Right cardiac atrium (tissue), 5 donors: ENCODE data around the gene RAB4B. TPM values are rescaled to one million over a fixed set of nuclear protein-coding genes. Genes with fewer than 3 reads are reported as not detected.
"Not testable (repeated sequence)": the region's sequence is repeated elsewhere in the genome, so short reads cannot be mapped to it uniquely, and the experiment has no call there.

Source experiments
- ATAC-seq, 2 donors: fragments of 200-7000 bp; cut with Tn5 transposase; one replicate each; pipeline versions ENCODE4 v1.8.0 to v1.9.1; 2020; ENCODE audit warnings: moderate library complexity in 2 of 2, mild to moderate bottlenecking in 1 of 2
- DNase-seq, 3 donors: peaks; one replicate each; pipeline ENCODE4 v3.0.0-alpha.2; 2020
- H3K27ac ChIP-seq: one replicate; pipeline ENCODE4 v1.5.1; 2013; ENCODE audit warnings: mild to moderate bottlenecking, low read length, control low read depth, moderate library complexity
- H3K27me3 ChIP-seq: one replicate; pipeline ENCODE4 v1.6.1; 2013; ENCODE audit not compliant: control insufficient read depth, insufficient read depth
- H3K4me1 ChIP-seq: one replicate; pipeline ENCODE4 v1.6.1; 2013; ENCODE audit warnings: low read length; ENCODE audit not compliant: control insufficient read depth, insufficient read depth
- H3K4me3 ChIP-seq: one replicate; pipeline ENCODE4 v1.5.1; 2013; ENCODE audit warnings: low read length, control low read depth
- H3K9me3 ChIP-seq: one replicate; pipeline ENCODE4 v1.6.1; 2013; ENCODE audit warnings: low read length; ENCODE audit not compliant: control insufficient read depth
- WGBS: extraction: QIAGEN DNeasy Blood & Tissue Kit; methylation state at CpG from one replicate; pipeline ENCODE4 v1.1.7; 2013; 5-methylcytosine and 5-hydroxymethylcytosine counted together
- intact Hi-C, 4 donors: fragments of 100-400 bp; cut with DNase I; formaldehyde crosslinking; loops; one replicate each; pipeline versions ENCODE4 v1.11.0 to v1.14.0; 2022 to 2023
- polyA plus RNA-seq: library from polyadenylated mRNA; stranded (reverse); fragments of 200-250 nt; gene quantifications from one replicate; pipeline ENCODE4 v1.2.3, GENCODE V29; 2013
- total RNA-seq, 4 donors: library from RNA; stranded (reverse); fragmentation: NEBNext Ultra II Directional; extraction: Animal tissue kit (Norgen Biotek cat#: 25700); gene quantifications; one replicate each; pipeline ENCODE4 v1.2.1, GENCODE V29; 2021
- donor health status: healthy with polysubstance abuse.
- donor health status: DM: no; HTN: yes; CAD: no.
- donor health status: DM: no; HTN: no; CAD: no.
- donor health status: DM: no; HTN: yes; CAD: no; lungs with severe emphysema.
- donor health status: DM: yes; HTN: yes; CAD: no.

RAB4B gene
- total and polyA plus RNA-seq, 5 donors = 14.4 to 25.3 (median 15.9) TPM

DNA sequence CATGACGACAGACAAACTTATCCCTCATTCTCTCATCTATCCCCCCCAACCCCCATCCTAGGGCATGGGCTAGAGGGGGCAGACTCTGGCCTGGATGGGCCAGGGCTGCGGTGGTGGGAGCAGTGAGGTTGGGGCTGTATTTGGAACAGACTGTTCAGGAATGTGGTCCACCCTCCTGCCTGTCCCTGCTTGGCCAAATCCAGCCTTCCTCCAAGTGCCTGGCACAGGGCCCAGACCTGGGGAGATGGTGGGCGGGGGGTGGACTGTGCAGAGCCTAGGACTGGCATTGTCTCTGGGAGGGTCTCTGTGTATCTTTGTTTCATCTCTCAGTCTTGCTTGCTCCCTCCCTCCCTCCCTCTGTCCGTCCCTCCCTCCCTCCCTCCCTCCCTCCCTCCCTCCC lies 35.1 kb downstream of the RAB4B start:
- ATAC-seq (peak in 1 of 2 donors; percentile 0), DNase-seq (peak; percentile 36 to 81 (median 78))
- H3K27ac ChIP-seq = no peak overlapping the region
- H3K27me3 ChIP-seq = no peaks in the 10 kb centered on the region
- 18% methylated on average over 4 of the region's 4 CpGs for WGBS
- intact Hi-C loops = no loop called here
- peaks cover 2% of the 10 kb centered on the region for H3K4me1 ChIP-seq
- H3K9me3 ChIP-seq = no peaks in the 10 kb centered on the region
- H3K4me3 ChIP-seq = no peak overlapping the region

DNA sequence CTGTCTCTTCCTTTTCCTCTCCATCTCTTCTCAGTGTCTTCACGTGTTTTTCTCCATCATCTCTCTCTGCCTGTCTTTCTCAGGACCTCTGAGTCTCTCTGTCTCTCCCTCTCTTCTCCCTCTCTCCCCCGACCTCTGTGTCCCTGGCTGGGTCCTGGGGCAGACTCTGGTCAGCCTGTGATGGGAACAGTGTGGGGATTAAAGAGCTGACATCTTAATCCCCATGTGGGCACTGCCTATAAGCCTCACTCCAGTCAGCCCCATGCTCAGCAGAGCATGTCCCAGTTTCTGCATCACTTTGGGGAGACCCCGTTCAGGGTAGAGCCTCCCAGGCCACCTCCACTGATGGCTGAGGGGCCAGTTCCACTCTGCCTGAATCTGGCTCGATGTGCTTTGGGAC lies 37.2 kb downstream of the RAB4B start:
- intact Hi-C loops = loop anchor here in 2 of 4 donors (5.0 kb wide), 1 partner anchor 153 kb away; no protein-coding TSS in a partner anchor
- WGBS = 72% methylated on average over 4 of the region's 4 CpGs
- H3K4me1 ChIP-seq = no peaks in the 10 kb centered on the region
- no peaks in the 10 kb centered on the region for H3K27me3 ChIP-seq
- no peak for ATAC-seq
- no peak overlapping the region for H3K4me3 ChIP-seq
- H3K27ac ChIP-seq = no peak overlapping the region
- H3K9me3 ChIP-seq = no peaks in the 10 kb centered on the region
- DNase-seq = no peak

DNA sequence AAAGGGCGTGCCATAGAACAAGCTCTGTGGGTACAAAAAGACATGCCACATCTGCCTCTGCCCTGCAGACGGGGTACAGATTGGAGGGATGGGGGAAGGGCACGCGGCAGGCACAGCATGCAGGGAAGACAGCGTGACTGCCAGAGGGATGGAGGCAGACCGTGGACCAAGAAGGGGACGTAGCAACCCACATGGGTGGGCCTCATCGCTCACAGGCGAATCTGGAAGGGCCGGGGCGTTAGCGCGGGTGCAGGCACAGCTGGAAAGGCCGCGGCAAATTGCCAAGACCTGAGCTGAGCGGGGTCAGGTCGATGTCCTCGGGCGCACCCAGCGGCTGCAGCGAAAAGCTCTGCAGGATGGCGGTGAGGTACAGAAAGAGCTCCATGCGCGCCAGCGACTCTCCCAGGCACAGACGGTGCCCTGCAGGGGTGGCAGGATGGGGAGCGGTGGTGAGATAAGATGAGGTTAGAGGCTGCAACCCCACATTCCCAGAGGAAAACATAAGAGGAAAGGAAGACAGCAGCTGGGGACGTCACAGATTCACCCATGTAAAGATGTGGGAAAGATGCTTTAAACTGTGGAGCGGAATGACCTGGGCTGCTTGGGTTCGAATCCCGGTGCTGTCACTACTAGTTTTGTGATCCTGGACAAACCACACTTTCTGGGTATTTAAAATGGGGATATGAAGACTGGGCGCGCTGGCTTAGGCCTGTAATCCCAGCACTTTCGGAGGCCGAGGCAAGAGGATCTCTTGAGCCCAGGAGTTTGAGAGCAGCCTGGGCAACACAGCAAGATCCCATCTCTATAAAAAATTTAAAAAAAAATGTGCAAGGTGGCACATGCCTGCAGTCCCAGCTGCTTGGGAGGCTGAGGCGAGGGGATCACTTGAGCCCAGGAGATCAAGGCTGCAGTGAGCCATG lies 40.7 kb downstream of the RAB4B start:
- not testable (repeated sequence) for H3K9me3 ChIP-seq, H3K27ac ChIP-seq, H3K27me3 ChIP-seq, H3K4me3 ChIP-seq, H3K4me1 ChIP-seq
- intact Hi-C loops = loop anchor here in 3 of 4 donors (2.0 to 5.0 kb wide), 2 partner anchors 156 kb away; no protein-coding TSS in a partner anchor
- DNase-seq = peak; percentile 81 to 93 (median 93)
- WGBS = 24% methylated on average over 31 of the region's 36 CpGs
- peak; percentile 81 to 86 for ATAC-seq

DNA sequence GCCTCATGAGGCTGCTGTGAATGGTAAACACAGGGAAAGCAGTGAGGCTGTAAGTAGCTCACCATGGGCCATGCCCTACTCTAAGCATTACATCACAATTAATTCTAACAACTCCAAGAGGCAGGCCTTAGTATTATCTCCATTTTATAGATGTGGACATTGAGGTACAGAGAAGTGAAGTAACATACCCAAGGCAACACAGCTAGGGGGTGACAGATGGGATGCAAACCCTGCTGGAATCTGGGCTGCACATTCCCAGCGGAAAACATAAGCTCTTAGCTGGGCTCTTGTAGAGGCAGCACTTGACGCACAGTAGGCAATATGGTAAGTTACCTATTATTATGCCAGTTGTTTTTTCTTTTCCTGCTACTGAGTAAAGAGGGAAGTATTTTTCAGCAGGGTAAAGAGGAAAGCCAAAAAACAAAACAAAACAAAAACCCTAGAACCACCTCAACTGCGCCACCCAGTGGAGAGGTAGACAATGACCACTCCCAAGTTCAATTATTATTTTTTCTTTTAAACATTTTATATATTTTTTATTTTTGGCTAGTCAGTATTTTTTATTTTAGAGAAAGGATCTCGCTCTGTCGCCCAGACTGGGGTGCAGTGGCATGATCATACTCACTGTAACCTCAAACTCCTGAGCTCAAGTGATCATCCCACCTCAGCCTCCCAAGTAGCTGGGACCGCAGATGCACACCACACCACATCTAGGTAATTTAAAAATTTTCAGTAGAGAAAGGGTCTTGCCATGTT lies 41.6 kb downstream of the RAB4B start:
- H3K4me3 ChIP-seq, H3K27me3 ChIP-seq, H3K9me3 ChIP-seq, H3K4me1 ChIP-seq: not testable (repeated sequence)
- intact Hi-C loops = loop anchor here in 3 of 4 donors (2.0 to 5.0 kb wide), 2 partner anchors 157 kb away; no protein-coding TSS in a partner anchor
- WGBS = 48% methylated on average over 6 of the region's 6 CpGs
- H3K27ac ChIP-seq = peak overlapping the region; percentile 36
- ATAC-seq = peak; percentile 6 to 8
- peak in 2 of 3 donors; percentile 51 to 77 for DNase-seq

DNA sequence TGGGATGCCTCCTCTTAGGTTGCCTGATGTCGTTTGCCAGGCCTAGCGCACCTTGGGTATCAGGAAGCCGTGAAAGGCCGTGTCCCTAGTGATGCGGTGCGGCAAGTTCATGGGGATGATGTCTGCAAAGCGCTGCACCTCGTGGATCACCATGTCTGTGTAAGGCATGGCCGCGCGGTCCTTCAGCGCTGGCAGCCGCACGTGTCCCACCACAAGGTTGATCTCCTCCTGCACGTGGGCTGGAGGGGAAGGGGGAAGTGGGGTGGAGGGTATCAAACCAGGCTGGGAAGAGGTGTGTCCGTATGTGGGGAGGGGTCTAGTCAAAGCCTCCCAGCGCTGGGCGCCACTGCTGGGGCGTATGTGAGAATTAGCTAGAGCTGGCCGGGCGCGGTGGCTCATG lies 44.1 kb downstream of the RAB4B start:
- no peaks in the 10 kb centered on the region for H3K27me3 ChIP-seq
- H3K4me3 ChIP-seq = no peak overlapping the region
- H3K27ac ChIP-seq = no peak overlapping the region
- ATAC-seq (no peak), DNase-seq (peak in 1 of 3 donors; percentile 44)
- WGBS = 90% methylated on average over 22 of the region's 22 CpGs
- H3K4me1 ChIP-seq = no peaks in the 10 kb centered on the region
- H3K9me3 ChIP-seq = no peaks in the 10 kb centered on the region
- intact Hi-C loops = no loop called here

DNA sequence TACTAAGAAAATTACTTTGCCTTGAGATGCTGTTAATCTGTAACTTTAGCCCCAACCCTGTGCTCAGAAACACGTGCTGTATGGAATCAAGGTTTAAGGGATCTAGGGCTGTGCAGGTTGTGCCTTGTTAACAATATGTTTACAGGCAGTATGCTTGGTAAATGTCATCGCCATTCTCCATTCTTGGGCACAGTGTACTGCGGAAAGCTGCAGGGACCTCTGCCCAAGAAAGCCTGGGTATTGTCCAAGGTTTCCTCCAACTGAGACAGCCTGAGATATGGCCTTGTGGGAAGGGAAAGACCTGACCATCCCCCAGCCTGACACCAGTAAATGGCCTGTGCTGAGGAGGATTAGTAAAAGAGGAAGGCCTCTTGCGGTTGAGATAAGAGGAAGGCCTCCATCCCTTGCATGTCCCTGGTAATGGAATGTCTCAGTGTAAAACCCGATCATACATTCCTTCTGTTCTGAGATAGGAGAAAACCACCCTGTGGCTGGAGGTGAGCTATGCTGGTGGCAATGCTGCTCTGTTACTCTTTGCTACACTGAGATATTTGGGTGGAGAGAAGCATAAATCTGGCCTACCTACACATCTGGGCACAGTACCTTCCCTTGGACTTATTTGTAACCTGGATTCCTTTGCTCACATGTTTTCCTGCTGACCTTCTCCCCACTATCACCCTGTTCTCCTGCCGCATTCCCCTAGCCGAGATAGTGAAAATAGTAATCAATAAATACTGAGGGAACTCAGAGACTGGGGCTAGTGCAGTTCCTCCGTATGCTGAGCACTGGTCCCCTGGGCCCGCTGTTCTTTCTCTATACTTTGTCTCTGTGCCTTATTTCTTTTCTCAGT lies 44.9 kb downstream of the RAB4B start:
- peak in 2 of 3 donors; percentile 56 for DNase-seq
- H3K4me1 ChIP-seq, ATAC-seq, H3K4me3 ChIP-seq, H3K27me3 ChIP-seq, intact Hi-C loops, H3K9me3 ChIP-seq: not testable (repeated sequence)
- 49% methylated on average over 9 of the region's 9 CpGs for WGBS
- H3K27ac ChIP-seq = peak overlapping the region; percentile 41

DNA sequence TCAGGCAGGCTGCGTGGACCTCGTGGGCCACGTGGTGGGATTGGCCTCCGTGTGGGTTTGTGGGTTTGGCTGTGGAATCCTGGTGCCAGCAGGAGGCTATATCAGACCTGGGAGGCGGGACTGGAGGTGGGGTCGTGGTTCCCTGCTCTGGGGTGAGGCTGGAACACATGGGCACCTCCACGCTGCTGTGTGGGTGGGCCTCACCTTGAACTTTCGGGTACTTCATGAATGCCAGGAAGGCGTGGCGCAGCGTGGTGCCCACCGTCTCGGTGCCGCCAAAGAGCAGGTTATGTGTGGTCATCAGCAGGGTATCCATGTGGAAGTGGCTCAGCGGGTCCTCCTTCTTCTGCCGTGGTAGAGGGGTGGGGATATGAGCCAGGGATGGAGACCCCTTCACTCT lies 46.9 kb downstream of the RAB4B start:
- H3K27me3 ChIP-seq, intact Hi-C loops, H3K4me1 ChIP-seq, ATAC-seq, H3K27ac ChIP-seq, H3K4me3 ChIP-seq, H3K9me3 ChIP-seq: not testable (repeated sequence)
- peak in 1 of 3 donors; percentile 35 for DNase-seq
- WGBS = 93% methylated on average over 16 of the region's 16 CpGs

DNA sequence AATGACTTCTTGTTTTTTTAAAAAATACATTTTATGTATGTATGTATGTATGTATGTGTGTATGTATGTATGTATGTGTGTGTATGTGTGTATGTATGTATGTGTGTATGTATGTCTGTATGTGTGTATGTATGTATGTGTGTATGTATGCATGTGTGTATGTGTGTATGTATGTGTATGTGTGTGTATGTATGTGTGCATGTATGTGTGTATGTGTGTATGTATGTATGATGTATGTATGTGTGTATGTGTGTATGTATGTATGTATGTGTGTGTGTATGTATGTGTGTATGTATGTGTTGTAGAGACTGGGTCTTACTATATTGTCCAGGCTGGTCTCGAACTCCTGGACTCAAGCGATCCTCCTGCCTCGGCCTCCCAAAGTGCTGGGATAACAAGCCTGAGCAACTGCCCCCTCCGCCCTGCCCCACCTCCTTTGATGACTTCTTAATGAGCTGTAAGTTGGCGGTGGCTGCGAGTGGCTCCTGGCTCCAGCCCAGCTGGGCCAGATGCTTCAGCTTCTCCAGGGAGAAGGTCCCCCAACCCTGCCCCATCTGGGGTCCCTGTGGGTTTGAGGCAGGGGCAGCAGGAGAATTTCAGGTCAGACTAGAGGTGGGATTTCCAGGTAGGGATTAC lies 47.5 kb downstream of the RAB4B start:
- intact Hi-C loops, H3K4me1 ChIP-seq: not testable (repeated sequence)
- WGBS = 96% methylated on average over 5 of the region's 6 CpGs

DNA sequence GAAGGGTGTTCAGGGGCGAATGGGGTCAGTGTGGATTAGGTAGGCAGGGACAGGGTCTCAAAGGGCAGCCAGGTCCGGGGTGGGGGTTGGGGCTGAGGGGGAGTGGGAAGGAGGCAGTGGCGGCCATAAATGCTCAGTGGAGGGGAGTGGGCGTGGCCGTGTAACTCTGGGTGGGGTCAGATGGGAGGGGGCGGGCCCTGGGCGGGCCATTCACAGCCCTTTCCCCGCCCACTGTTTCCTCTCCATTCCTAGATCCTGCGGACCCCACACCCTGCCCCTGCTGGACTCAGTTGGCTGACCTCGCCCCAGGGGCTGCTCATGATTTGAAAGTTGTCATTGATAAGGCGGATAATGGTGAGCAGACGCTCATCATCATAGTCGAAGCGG lies 48.3 kb downstream of the RAB4B start:
- intact Hi-C loops, H3K9me3 ChIP-seq, H3K27me3 ChIP-seq, H3K4me3 ChIP-seq, H3K4me1 ChIP-seq, H3K27ac ChIP-seq, ATAC-seq, DNase-seq: not testable (repeated sequence)
- 84% methylated on average over 9 of the region's 14 CpGs for WGBS

More for the DNA sequence above, 47.5 kb downstream of the RAB4B start:
- H3K27ac ChIP-seq, H3K9me3 ChIP-seq, H3K27me3 ChIP-seq, ATAC-seq, H3K4me3 ChIP-seq, DNase-seq: not testable (repeated sequence)

DNA sequence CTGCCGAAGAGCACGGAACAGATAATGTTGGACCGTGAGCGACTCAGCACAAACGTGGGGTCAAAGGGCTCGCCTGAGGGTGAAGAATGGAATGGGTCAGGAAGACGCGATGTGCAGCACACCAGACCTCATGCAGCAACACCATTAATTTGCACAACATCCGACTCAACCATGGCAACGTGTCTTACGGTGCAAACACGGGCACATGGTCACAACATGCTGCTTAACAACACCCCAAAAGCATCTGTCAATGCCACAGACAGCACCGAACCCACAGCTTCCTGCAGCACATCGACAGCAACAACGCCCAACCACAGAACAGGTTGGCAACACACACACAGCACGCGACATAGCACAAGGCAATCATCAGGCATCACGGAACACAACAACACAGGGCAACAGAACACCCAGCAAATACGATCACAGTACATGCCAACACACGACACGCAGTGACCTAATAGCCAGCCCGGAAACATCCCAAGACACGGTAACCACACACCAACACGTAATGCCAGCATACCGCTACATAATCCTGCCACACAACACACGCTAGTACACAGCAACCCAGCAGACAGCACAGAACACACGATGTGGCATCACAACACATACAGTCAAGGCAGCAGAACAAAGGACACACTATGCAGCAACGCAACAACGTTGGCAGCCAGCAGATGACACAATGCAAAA lies 48.8 kb downstream of the RAB4B start:
- 77% methylated on average over 29 of the region's 29 CpGs for WGBS
- H3K4me1 ChIP-seq, ATAC-seq, H3K9me3 ChIP-seq, intact Hi-C loops, H3K27ac ChIP-seq, H3K4me3 ChIP-seq, H3K27me3 ChIP-seq: not testable (repeated sequence)
- DNase-seq = peak in 1 of 3 donors; percentile 20
